CMK (cell line): ENCODE data around the gene PRRT1.

Experiments
- DNase-seq: peaks from one replicate; pipeline ENCODE4 v3.0.0-alpha.2; 2010; ENCODE audit warnings: low read depth

PRRT1 gene

GRCh38 chr6:32174416-32174815 lies 22.7 kb upstream of the PRRT1 start:
- DNase-seq = no peak

DNA sequence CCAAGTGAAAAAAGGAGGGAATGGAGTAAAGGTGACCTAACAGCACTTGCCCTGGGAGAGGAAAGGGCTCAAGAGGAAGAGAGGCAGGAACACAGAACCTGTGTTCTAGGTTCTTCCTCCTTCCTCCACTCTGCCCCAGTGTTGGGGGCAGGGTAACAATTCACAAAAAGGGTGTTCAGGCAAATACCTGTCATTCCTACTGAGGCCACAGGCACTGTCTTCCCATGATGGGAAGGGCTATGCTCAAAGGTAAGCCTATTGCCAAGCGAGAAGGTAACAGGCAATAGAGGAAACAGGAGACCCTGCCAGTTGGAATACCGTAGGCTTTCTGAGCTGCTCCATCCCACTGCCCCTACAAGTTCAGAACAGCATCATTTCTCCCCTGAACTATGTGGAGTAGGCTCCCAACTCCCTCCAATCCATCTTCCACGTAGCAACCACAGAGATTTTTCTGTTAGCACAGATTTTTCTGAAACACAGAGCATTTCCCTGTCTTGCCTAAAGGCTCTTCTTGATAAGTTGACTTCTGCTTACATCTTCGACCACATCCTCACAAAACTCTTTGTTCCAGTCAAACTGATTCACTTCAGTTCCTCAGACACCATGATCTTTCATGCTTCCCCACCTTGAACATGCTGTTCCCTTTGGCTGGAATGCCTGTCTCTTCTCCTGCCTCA lies 21.4 kb upstream of the PRRT1 start:
- DNase-seq = no peak

- DNase-seq = no peak
Measured at GRCh38 chr6:32171234-32171633, 19.5 kb upstream of the PRRT1 start.

- DNase-seq = no peak
Measured at GRCh38 chr6:32170294-32170693, 18.6 kb upstream of the PRRT1 start.

DNA sequence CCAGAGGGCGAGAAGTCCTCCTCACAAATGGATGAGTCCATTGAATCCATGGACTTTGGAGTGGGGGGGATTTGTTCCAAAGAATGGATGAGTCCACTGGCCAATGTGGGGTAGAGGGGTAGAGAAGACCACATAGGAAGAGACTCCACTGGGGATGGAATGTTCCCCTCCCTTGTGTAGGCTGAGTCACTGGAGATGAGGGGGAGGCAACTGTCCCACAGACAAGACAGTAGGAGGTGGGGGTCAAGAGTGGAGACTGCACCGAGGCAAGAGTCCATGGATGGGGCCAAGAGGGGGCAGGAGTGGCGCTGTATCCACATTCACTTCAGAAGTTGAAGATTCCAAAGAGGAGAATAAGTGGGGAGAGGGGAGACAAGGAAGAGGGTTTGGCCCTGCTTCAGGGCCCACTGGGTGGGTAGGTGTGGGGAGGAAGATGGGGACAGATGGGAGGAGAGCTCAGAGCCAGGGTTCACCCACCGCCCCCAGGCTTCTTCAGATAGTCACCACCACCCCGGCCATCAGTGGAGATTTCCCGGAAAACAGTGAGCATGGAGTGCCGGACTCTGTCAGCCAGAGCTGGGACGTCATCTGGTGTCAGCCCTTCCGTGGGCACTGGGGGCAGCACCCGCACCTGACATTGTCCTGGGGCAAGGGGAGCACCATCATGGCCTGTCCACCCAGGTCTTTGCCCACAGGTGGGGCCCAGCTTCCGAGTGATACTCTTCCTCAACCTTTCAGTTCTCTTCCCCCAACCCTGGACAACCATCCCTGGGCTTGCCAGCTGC lies 17.3 kb upstream of the PRRT1 start:
- no peak for DNase-seq

GRCh38 chr6:32168350-32168749 lies 16.6 kb upstream of the PRRT1 start:
- DNase-seq = no peak

GRCh38 chr6:32167761-32168262 lies 16.1 kb upstream of the PRRT1 start:
- no peak for DNase-seq

GRCh38 chr6:32167154-32167760 lies 15.5 kb upstream of the PRRT1 start:
- DNase-seq = no peak

DNA sequence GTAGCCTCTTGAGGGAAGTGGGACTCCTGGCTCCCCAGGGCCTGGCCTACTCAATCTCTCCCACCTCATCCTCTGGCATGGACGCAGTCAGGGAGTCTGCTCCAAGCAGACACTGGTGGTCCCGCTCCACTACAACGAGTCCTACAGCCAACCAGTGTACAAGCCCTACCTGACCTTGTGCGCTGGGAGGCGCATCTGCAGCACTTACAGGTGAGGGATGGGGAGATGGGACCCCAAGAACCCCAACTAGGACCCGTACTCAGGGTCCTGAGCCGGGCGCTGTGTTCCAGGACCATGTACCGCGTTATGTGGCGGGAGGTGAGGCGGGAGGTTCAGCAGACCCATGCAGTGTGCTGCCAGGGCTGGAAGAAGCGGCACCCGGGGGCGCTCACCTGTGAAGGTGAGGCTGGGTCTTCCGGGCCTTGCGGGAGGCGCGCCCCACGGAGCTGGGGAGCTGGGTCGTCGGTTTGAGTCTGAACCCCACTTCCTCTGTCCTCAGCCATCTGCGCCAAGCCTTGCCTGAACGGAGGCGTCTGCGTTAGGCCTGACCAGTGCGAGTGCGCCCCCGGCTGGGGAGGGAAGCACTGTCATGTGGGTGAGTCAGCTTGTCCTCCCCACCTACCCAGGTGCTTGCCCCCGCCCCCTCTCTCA lies 14.8 kb upstream of the PRRT1 start:
- DNase-seq = no peak

- no peak for DNase-seq
Measured at GRCh38 chr6:32164295-32164694, 12.6 kb upstream of the PRRT1 start, which contains the start of gene EGFL8. TSS of gene EGFL8 (plus strand) at chr6:32164595. CDS start at chr6:32166166, 1,571 bp downstream.

DNA sequence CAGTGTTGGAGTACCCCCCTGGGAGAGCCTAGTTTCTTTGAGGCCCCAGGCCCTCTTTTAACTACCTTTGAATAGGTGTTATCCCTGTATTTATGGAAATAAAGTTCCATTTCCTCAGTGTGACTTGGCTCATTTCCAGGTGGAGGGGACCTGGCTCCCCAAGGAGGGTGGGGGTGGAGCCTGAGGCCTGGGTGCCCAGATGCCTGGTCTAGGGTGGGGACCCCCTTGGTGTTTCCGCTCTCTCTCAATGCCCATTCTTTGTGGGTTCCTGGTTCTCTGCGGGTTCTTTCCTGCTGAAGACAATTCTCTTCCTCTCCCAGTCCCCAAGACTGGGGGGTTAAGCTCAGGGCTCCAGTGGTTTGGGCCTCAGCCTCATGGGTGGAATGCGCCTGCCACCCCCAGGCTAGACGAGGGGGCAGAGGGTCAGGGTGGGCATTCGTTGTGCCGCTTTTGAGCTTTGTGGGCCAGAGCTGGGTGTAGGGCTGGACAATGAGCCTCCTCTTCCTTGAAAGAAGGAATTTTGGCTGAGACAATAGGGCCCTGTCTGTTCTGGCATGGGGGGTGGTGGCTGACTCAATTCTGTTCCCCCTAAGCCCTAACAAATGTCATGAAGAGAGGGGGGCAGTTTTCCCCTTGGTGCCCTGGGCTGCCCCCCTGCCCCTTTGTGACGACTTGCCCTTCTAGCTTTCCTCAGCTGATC lies 12.0 kb upstream of the PRRT1 start:
- DNase-seq = no peak

DNA sequence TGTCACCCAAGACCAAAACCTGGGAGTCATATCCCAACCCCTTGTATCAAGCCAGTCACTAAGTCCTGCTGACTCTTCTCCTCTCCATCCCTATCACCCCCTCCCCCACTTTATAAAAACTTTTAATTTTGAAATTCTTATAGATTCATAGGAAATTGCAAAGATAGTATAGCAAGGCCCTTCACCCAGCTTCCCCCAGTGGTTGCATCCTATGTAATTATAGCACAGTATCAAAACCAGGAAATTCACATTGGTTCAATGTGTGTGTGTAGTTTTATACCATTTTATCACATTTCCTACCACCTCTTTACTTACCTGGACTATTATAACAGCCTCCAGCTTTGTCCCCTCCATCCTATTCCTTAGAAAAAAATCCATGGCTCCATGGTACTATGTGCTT lies 6.3 kb upstream of the PRRT1 start:
- no peak for DNase-seq

GRCh38 chr6:32156891-32157290 lies 5.2 kb upstream of the PRRT1 start:
- DNase-seq = no peak

- DNase-seq = no peak
Measured at GRCh38 chr6:32154514-32155161, 2.9 kb upstream of the PRRT1 start.

GRCh38 chr6:32153564-32154513 lies 2.1 kb upstream of the PRRT1 start, which contains the start of gene PPT2:
TSS of gene PPT2 (plus strand) at chr6:32154141. CDS start at chr6:32154595, 454 bp downstream.
- peak; percentile 86 for DNase-seq

DNA sequence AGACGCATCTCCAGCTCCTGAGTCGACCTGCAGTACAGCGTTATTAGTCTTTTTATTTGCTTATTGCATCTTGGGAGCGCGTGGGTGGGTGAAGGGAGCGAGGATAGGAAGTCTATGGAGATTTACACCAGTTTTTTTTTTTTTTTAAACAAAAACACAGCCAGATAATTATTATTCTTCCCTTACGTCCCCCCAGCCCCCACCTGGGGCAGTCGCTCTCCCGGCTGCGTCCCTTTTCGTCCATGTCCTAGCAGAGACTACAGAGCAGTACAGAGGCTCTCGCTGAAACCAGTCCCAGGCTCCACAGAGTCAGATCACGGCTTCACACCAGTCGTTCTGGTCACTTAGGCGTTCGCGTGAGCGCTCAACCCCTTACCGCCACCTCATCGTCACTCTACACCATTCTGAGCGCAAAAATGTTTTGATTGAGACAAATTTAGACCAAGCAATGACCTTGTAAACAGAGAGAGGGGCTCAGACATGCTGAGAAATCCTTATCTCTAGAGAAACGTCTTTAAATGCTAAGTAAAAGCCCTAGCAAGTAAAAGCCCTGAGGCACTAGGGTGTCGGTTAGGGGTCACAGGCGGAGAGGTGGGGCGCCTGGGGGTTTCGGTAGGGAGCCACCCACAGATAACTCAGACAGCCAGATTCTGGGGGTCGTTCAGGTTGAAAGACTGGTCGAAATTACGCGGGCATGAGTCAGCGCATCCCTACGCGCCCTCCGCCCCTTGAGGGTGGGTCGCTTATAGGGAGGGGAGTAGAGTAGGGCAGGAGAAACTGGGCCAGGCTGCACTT lies 1.2 kb upstream of the PRRT1 start:
- no peak for DNase-seq

DNA sequence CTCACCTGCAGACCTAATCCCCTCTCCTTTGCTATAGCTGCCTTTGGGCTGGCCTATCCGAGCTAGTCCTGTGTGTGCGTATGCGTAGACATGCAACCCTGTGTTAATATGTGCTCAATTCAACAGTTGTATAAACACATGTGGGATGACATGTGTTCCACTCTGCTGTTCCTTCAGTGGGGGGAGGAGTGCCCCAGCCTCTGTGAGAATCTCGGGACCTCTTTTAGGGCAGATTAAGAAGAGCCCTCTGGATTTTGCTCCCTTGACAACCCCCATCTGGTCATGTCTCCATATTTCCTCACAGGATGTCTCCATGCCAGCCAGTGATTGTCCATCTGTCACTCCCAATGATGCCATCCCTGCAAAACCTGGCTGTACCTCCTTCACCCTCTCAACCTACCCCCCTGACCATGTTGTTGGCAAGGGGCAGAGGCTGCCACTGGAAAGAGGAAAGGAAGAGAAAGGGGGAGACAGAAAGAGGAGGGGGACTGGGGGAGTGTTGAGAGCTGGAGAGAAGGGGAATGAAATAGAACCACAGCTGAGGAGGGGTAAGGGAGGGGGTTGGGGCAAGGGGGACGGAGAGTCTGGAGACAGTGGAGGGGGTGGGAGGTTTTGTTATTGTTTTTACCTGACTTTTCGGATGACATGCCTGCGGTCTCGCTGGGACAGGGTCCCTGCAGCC lies 417 bp downstream of the PRRT1 start:
- no peak for DNase-seq
